IPS-18a (cell line): ENCODE results near the gene TMEM87B.

Experiments used
- H3K27ac ChIP-seq: one replicate; pipeline ENCODE4 v1.5.1; 2013; ENCODE audit warnings: low read length
- H3K27me3 ChIP-seq: one replicate; pipeline ENCODE4 v1.6.1; 2013; ENCODE audit warnings: mild to moderate bottlenecking, low read length; ENCODE audit not compliant: control insufficient read depth, insufficient read depth
- H3K36me3 ChIP-seq: one replicate; pipeline ENCODE4 v1.6.1; 2013; ENCODE audit warnings: low read depth, low read length; ENCODE audit not compliant: control insufficient read depth
- H3K4me1 ChIP-seq: one replicate; pipeline ENCODE4 v1.6.1; 2013; ENCODE audit warnings: low read depth, low read length; ENCODE audit not compliant: control insufficient read depth
- H3K4me3 ChIP-seq: one replicate; pipeline ENCODE4 v1.5.1; 2013; ENCODE audit warnings: low read length
- H3K9ac ChIP-seq: one replicate; pipeline ENCODE4 v1.6.1; 2013; ENCODE audit warnings: mild to moderate bottlenecking, low read length, moderate library complexity
- H3K9me3 ChIP-seq: one replicate; pipeline ENCODE4 v1.6.1; 2013; ENCODE audit warnings: low read depth, low read length; ENCODE audit not compliant: control insufficient read depth

TMEM87B gene

GRCh38 chr2:112164876-112165275, 109.8 kb downstream of the TMEM87B start:
- H3K9ac ChIP-seq, result no peak overlapping the region
- H3K4me1 ChIP-seq, result no peaks in the 10 kb centered on the region
- H3K36me3 ChIP-seq, result no peaks in the 10 kb centered on the region
- H3K9me3 ChIP-seq, result no peaks in the 10 kb centered on the region
- no peaks in the 10 kb centered on the region for H3K27me3 ChIP-seq
- no peak overlapping the region for H3K4me3 ChIP-seq
- H3K27ac ChIP-seq, result no peak overlapping the region

GRCh38 chr2:112165296-112165695, 110.2 kb downstream of the TMEM87B start:
- H3K9me3 ChIP-seq, result no peaks in the 10 kb centered on the region
- H3K4me3 ChIP-seq, result no peak overlapping the region
- no peak overlapping the region for H3K9ac ChIP-seq
- H3K4me1 ChIP-seq, result no peaks in the 10 kb centered on the region
- no peaks in the 10 kb centered on the region for H3K27me3 ChIP-seq
- H3K27ac ChIP-seq, result no peak overlapping the region
- no peaks in the 10 kb centered on the region for H3K36me3 ChIP-seq

DNA sequence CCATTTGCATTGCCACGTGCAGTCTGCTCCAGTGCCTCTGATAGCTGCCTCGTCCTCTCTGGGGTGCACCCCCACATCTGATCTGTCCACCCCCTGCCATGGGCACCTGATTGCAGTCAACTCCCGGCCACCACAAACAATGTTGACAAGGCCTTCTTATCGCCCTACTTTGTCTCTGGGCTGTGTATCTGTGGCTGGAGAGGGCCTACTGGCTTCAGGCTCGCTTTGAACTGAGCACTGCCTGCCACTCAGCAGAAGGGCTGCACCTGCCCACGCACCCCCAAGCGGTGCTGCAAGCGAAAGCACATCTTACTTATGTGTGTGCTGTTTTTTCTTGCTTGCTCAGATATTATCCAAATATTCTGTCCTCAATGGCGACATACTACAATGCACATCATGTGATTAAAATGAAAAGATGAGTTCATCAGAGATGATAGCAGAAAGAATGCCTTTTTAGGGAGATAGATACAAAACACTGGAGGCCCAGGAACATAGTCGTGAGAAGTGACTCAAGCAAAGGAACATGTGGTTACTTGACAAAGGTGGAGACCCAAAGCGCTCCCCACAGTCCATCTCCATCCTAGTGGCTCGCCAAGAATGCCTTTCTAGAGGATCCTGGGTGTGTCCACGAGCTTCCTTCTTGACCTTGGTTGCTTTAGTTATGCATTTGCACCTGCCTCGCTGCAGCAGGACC, 111.9 kb downstream of the TMEM87B start:
- H3K9ac ChIP-seq, result no peak overlapping the region
- H3K4me1 ChIP-seq, result no peaks in the 10 kb centered on the region
- H3K9me3 ChIP-seq, result no peaks in the 10 kb centered on the region
- no peak overlapping the region for H3K4me3 ChIP-seq
- no peak overlapping the region for H3K27ac ChIP-seq
- no peaks in the 10 kb centered on the region for H3K36me3 ChIP-seq
- no peaks in the 10 kb centered on the region for H3K27me3 ChIP-seq

- H3K27me3 ChIP-seq, result no peaks in the 10 kb centered on the region
- H3K36me3 ChIP-seq, result no peaks in the 10 kb centered on the region
- H3K4me3 ChIP-seq, result no peak overlapping the region
- H3K27ac ChIP-seq, result no peak overlapping the region
- H3K4me1 ChIP-seq, result no peaks in the 10 kb centered on the region
- H3K9me3 ChIP-seq, result no peaks in the 10 kb centered on the region
- no peak overlapping the region for H3K9ac ChIP-seq
Measured at GRCh38 chr2:112168422-112169124, 113.5 kb downstream of the TMEM87B start.
